HepG2 (cell line): ENCODE data around the gene PDIA4. TPM values are rescaled to one million over a fixed set of nuclear protein-coding genes. Genes with fewer than 3 reads are reported as not detected.

Source experiments
- ARID3A ChIP-seq: IDR thresholded peaks from 2 replicates; pipeline ENCODE4 v1.6.1; 2012; ENCODE audit warnings: low read depth, low read length, improper control_type of control experiment
- ATF4 ChIP-seq, 2 experiments: fragments of 450-650 bp in 1 of 2; sonication (generic) in 1 of 2; formaldehyde crosslinking; IDR thresholded peaks; 2 replicates each; pipeline versions ENCODE4 v1.5.0 to v1.8.0; 2020 to 2022; ENCODE audit warnings: mild to moderate bottlenecking in 1 of 2, missing genetic modification reagents in 1 of 2
- HIC2 ChIP-seq: sonication (generic); formaldehyde crosslinking; IDR thresholded peaks from 2 replicates; pipeline ENCODE4 v1.9.0; 2022; ENCODE audit warnings: low read depth, missing genetic modification reagents
- ISL2 ChIP-seq: sonication (generic); formaldehyde crosslinking; IDR thresholded peaks from 2 replicates; pipeline ENCODE4 v1.5.0; 2020; ENCODE audit warnings: missing genetic modification reagents
- KDM5A ChIP-seq: fragments of 200-600 bp; sonication (generic); IDR thresholded peaks from 2 replicates; pipeline ENCODE4 v1.7.0; 2018; ENCODE audit warnings: antibody characterized with exemption, mild to moderate bottlenecking, low read length, borderline replicate concordance
- NKX3-1 ChIP-seq: sonication (generic); formaldehyde crosslinking; IDR thresholded peaks from 2 replicates; pipeline ENCODE4 v1.5.0; 2020; ENCODE audit warnings: missing genetic modification reagents
- ZBTB43 ChIP-seq: sonication (generic); formaldehyde crosslinking; conservative IDR thresholded peaks from 2 replicates; pipeline ENCODE4 v1.4.0; 2020; ENCODE audit warnings: missing genetic modification reagents
- ZBTB7B ChIP-seq: sonication (generic); formaldehyde crosslinking; IDR thresholded peaks from 2 replicates; pipeline ENCODE4 v1.4.0; 2020; ENCODE audit warnings: missing genetic modification reagents
- ZFY ChIP-seq: sonication (generic); formaldehyde crosslinking; IDR thresholded peaks from 2 replicates; pipeline ENCODE4 v1.4.0; 2020; ENCODE audit warnings: missing genetic modification reagents
- ZMAT3 ChIP-seq: sonication (generic); formaldehyde crosslinking; conservative IDR thresholded peaks from 2 replicates; pipeline ENCODE4 v1.7.0; 2021; ENCODE audit warnings: missing genetic modification reagents
- ZNF10 ChIP-seq: sonication (generic); formaldehyde crosslinking; IDR thresholded peaks from 2 replicates; pipeline ENCODE4 v1.4.0; 2020; ENCODE audit warnings: mild to moderate bottlenecking, low read depth, missing genetic modification reagents, borderline replicate concordance
- ZNF687 ChIP-seq: sonication (generic); formaldehyde crosslinking; IDR thresholded peaks from 2 replicates; pipeline ENCODE4 v1.5.1; 2020; ENCODE audit warnings: mild to moderate bottlenecking, missing genetic modification reagents, moderate library complexity
- polyA plus RNA-seq, 8 experiments: library from polyadenylated mRNA; depleted of rRNA in 3 of 8; stranded (reverse) in 7 of 8; unstranded in 1 of 8; fragments of >200 nt; fragmentation: Illumina TruSeq in 4 of 8; extraction: Trizol in 4 of 8; gene quantifications; 2 replicates each; pipeline versions ENCODE4 v1.2.1 to v1.2.3, GENCODE V29; 2011 to 2016; ENCODE audit warnings: low read depth in 4 of 8, missing spikeins in 1 of 8, mixed read lengths in 1 of 8; ENCODE audit not compliant: insufficient read depth in 1 of 8
- total RNA-seq, 5 experiments: library from RNA; depleted of rRNA; stranded (reverse); fragments of >200 nt; fragmentation: Illumina TruSeq; extraction: Trizol; gene quantifications; 2 replicates each; pipeline ENCODE4 v1.2.3, GENCODE V29; 2016; ENCODE audit warnings: low read depth in 1 of 5

Gene PDIA4
- total and polyA plus RNA-seq, 2 of the 13 experiments (the other 11 are each of a cell fraction or from before 2014, with no cell fraction given), result 278 to 402 TPM

- TF ChIP-seq ZBTB7B (0 out of 2 replicates have a peak, but pooled peaks have one; percentile 30), ISL2 (CRISPR knock-in tag) (peak; percentile 51; the same call in 1 of the 2 replicates), ATF4 (CRISPR knock-in tag; IDR thresholded peaks at IDR 0.05) (no peak), ZBTB43 (0 out of 2 replicates have a peak, but pooled peaks have one; percentile 35), ZNF10 (CRISPR knock-in tag) (no peak), ZNF687 (peak; percentile 49), HIC2 (CRISPR knock-in tag) (no peak), KDM5A (peak; percentile 55; the same call in 1 of the 2 replicates), ZMAT3 (CRISPR knock-in tag) (0 out of 2 replicates have a peak, but pooled peaks have one; percentile 26), NKX3-1 (CRISPR knock-in tag) (peak; percentile 77; the same call in 1 of the 2 replicates), ZFY (CRISPR knock-in tag) (no peak), ARID3A (peak; percentile 35; the same call in 1 of the 2 replicates)
Observed at GRCh38 chr7:148987010-148987750, 41.1 kb downstream of the PDIA4 start (continued).
